ENCODE results near the gene CKLF.

The CKLF gene

DNA sequence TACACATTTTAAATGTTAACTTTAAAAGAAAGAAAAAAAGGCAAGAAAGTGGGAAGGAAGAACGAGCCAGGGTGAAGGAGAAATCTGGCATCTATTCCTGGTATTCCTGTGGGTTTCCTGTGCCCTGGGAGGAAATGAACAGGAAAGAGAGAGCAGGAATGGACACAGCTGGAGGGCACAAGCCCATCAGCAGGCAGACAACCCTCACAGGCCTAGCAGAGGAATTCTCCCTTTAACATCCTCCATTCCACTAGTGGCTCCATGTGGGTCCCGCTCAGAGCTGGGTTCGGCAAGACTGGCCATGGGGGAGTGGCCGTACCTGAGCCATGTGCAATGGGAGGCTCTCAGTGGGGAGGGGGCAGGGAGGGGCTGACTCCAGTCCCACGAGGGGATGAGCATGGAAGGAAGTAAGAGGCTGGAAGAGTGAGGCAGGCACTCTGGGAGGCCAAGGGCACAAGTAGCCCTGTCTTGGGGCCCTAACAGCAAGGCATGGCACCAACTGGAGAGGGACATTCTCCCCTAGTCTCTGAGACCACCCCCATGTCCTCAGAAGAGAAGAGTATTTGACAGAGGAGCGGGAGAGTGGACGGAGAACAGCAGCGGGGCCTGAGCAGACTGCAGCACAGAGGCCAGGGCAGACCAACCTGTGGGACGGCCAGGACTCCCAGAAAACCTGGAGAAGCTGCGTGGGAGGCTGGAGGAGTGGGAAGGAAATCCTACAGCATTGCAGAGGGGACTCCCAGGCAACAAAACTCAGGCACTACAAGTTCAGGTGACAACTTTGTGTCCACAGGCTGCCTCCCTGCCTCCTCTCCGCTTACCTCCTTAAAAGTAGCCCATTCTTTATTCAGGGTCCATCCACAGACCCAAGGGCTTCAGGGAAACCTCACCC is 32.6 kb upstream of the CKLF start:
- DNase-seq, result no peak

GRCh38 chr16:66520406-66521170 is 31.8 kb upstream of the CKLF start:
- DNase-seq, result no peak

- no peak for DNase-seq
These were observed 31.1 kb upstream of the CKLF start for GRCh38 chr16:66521252-66521713.

DNA sequence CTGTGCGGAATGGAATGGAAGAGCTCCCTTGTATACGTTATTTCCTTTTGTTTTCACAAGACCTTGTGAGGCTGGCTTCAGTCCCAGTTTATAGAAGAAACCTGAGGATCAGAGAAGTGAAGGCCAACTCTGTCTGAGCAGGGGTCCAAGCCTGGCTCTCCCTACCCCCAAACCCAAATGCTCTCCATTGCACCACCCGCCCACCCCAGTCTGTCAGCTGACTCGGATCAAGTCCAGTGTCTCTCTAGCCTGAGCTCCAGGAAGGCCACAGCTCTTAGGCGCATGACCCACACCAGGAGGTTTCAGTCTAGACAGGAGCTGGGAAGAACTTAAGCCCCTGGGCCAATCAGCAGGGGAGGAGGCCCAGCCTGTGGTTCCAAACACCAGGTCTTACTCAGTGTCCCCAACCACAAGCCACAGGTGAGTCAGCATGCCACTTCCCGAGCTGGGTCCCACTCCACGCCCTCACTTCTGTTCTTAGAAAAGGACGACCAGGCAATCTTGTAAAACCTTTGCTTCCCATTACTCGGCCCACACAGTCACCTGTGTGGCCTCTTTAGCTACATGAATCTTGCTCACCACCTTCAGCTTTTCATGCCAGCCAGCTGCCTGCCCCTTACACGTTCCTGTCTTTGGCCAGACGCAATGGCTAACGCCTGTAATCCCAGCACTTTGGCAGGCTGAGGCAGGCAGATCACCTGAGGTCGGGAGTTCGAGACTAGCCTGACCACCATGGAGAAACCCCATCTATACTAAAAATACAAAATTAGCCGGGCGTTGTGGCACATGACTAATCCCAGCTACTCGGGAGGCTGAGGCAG is 30.2 kb upstream of the CKLF start:
- DNase-seq, result no peak

GRCh38 chr16:66522816-66523590 is 29.4 kb upstream of the CKLF start:
- no peak for DNase-seq

DNA sequence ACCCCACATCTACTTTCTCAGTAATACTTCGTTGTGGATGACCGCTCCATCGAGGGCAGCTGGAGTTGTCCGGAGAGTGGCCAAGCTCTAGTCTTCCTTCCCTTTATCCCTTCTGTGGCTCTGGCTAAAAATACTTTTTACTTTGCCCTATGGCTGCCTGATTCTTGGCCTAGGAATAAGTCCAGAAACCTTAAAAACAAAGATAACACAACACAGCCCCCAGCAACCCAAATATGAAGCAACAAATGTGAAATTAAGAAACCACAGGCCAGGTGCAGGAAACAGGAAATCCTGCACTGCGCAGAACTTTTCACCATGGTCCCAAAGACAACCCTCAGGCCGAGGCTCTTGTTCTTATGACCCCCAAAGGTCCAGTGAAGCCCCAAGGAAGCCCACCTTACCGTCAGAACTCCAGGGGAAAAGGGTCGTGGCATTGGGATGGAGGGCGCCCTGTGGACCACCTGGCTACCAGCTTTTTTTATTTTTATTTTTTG is 28.5 kb upstream of the CKLF start:
- no peak for DNase-seq

DNA sequence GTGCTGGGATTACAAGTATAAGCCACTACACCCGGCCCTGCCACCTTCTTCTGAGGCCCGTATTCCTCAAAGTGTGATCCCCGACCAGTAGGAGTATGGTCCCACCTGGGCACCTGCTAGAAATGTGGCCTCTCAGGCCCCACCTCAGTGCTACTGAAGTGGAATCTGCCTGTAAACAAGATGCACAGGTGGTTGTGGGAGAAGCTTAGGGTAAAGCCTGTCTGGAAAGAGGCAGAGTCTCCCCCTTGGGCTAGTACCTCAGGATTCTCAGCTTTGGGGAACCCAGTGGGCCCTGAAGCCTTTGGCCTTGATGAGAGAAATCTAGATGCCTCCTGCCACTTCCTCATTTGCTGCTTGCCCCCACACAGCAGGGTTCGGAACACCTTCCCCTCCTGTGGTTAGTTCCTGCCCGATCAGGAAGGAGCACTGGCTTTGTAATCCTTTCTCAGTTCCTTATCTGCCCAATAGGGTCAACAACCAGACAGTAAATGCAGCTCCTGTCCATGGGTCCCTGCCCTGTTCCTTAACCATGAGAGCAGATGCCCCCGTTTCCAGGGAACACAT is 27.7 kb upstream of the CKLF start:
- no peak for DNase-seq

DNA sequence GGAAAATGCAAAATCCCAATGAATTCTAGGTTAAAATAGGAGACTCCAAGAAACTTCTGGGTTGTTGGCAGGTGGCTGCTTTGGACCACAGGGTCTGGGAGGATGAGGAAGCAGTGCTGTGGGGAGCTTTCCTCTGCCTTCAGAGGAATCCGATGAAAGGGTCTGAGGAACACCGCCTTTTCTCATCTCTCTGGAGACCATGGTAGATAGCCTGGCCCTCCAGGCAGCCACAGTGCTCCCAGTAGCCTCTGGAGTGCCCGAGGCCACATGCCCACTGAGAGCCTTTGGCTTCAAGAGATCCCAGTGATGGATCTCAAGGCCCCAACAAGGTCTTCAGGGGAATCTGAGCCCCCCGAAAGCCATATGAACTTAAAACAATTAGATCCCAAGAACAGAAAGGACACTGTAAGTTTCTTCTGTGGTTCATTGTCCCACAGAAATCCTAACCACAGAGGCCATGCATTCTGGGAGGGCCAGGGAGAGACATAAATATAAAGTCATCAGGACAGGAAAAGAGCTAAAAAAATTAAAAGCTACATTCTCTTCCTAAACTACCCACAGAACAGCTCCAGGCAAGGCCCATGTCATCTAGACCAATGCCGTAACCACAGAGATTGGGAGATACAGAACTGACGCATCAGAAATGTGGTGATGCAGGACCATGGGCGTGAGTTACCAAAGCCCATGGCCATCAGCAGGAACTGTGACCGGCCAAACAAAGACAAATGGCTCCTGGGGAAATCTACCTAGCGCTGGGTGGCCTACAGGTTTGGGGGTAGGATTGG is 26.8 kb upstream of the CKLF start:
- no peak for DNase-seq

- no peak for DNase-seq
These were observed 24.1 kb upstream of the CKLF start for GRCh38 chr16:66528294-66528693.

DNA sequence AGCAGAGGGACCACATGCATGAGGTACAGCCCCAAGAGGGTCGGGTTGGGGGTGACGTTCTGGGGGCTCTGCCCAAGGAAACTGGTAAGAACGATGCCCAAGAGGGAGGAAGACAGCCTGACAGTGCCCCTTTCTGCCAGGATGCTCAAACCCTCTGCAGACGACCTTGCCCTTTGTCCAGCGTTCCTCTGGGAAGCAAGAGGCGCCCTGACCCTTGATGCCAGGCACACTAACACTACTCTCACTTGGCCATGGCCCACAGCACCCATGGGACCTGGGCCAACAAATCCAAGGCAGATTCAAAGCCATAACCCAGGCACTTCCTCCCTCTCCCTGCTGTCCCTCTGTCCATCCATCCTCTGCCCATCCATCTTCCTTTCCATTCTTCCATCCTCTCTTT is 22.9 kb upstream of the CKLF start:
- no peak for DNase-seq

DNA sequence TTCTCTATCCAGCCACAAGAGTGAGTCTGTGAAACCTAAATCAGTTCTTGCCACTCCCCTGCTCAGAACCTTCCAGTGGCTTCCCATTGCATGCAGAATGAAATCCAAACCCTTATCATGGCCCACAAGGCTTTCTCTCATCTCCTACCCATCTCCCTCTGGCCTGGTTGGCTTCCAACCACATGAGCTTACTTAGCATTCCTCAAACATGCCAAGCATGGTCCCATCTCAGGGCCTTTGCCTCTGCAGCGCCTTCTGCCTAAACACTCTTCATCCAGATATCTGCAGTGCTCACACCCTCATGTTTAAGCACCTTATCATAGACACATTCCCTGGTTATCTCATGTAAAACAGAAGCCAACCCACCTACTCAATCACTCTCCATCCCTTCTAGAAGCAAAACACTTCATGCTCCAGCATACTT is 18.0 kb upstream of the CKLF start:
- no peak for DNase-seq

- no peak for DNase-seq
These were observed 15.9 kb upstream of the CKLF start for GRCh38 chr16:66536525-66536924.

GRCh38 chr16:66537236-66537635 is 15.1 kb upstream of the CKLF start:
- no peak for DNase-seq

DNA sequence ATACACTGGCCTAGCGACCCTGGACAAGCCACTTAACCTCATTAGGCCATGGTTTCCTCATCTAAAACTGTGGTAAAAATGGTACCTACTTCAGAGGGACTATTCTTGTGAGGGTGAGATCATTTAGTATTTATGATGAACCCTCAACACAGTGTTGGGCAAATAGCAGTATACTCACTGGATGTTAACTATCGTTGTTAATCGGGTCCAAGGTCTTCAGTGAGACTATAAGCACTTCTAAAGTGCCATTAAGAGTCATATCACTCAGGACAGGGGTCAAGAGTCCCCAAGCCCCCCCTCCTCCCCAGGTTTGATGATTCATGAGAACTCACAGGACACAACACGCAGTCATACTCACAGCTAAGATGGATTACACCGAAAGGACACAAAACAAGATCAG is 13.5 kb upstream of the CKLF start:
- no peak for DNase-seq

GRCh38 chr16:66539623-66540469 is 12.5 kb upstream of the CKLF start:
- no peak for DNase-seq

- DNase-seq, result no peak
These were observed 10.7 kb upstream of the CKLF start for GRCh38 chr16:66541388-66542355.

- no peak for DNase-seq
These were observed 10.0 kb upstream of the CKLF start for GRCh38 chr16:66542396-66542795.

DNA sequence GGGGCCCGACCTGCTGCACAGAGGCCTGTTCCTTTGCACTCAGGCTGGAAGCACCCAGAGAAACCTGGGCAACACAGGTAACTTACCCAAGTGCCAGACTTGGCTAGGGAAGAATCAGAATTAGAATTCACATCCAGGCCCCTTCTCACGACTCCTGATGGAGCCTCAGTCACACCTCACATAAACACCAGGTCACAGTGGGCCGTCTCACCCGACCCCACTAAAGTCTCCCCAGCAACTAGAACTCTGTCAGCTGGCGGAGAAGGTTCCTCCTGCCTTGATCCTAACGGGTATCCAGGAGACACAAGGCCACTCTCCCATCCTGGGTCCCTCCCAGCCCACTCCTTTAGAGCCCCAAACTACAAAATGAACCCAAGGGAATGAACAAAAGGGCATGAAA is 8.8 kb upstream of the CKLF start:
- no peak for DNase-seq

Data from NCI-H510A treated with DMSO at 0.1 percent for 48 hours (cell line).